ENCODE data around the gene HHATL.

Gene HHATL

DNA sequence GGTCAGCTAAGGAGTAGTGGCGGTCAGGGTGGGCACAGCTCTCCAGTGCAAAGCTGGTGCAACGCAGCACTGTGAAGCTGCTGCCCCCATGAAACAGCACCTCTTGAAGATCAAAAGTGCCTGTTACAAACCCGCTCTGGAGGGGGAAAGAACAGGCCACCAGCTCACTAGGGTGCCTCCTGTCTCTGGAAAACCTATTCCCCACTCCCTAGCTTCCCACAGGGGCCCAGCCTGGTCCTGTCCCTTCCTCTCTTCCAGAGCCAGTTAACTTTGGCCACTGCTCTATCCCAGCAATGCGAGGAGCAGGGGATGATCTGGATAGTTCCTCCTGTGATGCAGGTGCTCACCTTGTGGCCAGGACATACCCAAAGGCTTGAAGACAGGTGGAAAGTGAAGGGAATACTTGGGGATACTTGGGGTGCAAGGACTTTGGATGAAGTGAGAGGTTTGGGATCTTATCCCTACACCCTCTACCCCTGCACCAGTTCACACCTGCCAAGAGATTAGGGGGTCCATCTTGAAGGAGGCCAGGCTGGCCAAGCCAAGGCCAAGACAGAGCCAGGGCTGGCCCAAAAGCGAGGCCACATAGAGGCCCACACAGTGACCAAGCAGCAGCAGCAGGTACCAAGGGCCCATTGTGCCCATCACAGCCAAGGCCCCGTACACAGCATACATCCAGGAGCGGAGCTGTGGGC is 4.2 kb downstream of the HHATL start:
- DNase-seq = no peak

DNA sequence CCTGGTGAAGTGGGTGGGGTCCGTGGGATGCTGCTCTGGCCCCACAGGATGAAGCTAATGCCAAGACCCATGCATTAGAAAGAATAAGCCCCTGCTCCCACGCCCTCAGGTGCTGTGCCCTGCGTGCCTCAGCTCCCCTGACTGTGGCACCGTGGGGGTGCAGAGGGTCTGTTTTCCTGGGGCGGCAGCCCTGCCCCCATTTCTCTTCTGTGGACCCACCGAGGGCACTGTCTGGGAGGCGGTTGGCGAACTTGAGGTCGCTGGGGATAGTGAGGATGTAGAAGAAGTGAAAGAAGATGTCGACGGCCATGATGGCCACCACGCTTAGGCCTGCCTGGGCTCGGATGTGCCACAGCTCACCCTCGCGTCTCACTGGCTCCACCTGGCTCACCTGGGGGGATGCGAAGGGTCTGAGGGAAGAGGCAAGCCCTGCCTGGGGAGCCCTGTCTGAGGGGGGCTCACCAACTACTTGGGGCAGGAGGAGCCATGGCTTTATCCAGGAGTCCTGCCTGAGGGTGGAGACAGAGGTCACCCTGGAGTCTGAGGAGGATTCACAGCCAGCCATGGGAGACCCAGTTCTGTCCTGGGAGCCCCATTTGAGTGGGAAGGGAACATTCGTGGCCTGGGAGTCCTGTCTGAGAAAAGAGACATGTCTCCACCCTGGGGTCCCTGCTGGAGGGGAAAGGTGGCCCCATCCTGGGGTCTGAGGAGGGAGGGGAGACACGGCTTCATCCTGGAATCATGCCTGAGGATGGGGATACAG is 5.1 kb downstream of the HHATL start:
- DNase-seq = no peak

- no peak for DNase-seq
These were observed 6.0 kb downstream of the HHATL start for GRCh38 chr3:42696356-42697288.

- no peak for DNase-seq
These were observed 8.2 kb downstream of the HHATL start for GRCh38 chr3:42694366-42694765.

- DNase-seq = no peak
These were observed 9.1 kb downstream of the HHATL start for GRCh38 chr3:42693530-42693930.

DNA sequence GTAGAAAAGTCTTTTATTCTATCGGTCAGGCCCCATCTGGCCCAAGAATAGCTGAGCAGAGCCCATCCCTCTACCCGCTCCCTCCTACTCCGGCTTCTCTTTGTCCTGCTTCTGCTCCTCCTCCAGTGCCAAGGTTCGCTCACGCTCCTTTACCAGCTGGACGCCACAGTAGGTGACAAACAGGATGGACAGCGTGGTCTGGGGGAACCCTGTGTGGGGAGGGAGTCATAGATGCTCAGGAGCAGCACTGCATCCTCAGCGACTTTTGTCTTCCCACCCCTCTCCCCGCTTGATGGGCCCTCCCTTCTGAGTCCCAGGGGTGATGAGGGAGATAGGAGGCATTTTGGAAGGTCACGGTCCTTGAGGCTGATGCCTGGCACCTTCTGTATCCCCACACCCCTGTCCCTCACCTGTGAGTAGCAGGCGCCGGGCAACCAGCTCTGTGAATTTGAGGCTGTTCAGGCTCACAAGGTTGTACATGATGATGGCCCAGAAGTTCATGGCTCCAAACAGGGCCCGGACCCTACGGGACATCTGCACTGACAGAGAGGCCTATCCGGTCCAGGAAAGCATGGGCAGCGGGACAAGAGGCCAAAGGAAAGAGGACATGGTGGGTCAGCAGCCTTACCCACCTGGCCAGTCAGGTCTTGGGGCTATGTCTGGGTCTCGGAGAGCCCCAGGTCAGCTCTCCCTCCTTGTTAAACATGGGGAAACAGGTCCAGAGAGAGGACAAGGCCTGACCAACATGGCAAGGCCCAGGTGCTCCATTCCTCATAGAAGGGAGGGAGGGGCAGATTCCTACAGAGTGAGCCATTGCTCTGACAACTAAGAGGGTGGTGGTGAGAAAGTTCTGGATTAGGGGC is 9.7 kb downstream of the HHATL start:
- DNase-seq = no peak

DNA sequence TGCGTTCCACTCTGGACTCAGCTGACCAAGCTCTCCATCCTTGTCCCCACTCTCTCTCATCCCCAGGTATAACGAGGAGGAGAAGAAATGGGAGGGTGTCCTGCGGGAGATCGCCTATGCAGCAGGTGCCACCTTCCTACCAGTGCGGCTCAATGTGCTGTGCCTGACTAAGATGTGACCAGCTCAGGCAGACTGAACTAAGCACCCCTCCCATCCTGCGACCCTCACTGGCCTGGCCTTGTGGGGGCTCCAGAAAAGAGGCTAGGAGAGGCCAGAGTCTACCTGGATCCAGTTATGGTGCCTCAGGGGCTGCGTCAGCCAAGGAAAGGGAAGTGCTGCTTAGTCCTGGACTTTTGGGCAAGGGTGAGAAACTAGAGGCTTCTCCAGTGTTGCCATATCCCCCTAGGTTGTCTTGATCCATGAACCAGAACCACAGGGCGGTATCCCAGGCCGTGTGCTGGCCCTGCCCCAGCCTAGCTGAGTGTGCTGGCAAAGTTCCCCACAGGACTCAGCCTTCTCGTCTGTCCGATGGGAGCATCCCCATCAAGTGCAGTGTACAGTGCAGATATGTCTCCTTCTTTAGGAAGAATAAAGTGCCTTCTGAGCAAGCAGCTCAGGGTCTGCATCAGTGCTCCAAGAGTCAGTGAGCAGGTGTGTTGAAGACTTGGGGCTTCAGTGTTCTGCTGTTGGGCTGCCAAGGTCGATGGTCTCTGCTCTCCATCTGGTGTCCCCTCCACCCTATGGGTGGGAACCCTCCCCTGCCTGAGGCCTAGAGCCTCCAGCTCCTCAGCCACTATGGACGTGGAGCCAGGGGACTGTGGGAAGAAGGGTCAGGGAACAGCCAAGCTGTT is 10.6 kb downstream of the HHATL start:
- no peak for DNase-seq

DNA sequence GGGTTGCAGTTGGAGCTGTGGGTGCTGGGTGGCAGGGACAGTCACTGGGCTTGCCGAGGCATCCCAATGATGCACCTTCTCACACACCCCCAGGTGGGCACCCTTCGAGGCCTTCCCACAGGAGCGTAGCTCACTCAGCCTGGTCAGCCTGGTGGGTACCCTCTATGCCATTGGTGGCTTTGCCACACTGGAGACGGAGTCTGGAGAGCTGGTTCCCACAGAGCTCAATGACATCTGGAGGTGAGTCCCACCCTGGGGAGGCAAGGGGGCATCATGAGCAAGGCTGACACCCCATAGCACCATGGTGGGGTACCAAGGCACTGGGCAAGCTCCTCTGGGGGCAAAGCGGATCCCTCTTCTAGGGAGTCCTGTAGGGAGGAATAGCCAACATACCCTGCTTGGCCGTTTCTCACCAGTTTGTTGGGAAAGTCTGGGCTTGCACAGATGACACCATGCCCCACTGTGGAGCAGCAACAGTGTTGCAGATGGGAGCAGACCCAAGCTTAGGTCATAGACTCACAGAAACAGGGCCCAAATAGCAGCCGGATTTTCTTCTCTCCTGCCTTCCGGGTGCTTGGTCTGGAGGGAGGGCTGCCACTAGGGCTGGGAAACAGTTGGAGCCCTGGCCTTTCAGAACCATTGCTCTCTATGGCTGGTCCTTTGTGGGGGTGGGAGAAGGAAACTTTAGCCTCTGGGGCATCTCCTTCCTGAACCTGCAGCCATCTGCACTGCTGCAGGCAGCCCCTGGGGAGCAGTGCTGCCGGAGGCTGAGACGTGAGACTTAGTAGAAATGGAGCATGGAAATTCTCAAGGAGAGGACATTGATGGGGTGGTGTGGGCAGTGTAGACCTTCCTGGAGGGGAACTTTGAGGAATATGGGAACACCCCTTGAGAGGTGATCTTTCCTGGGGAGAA is 11.6 kb downstream of the HHATL start:
- no peak for DNase-seq

DNA sequence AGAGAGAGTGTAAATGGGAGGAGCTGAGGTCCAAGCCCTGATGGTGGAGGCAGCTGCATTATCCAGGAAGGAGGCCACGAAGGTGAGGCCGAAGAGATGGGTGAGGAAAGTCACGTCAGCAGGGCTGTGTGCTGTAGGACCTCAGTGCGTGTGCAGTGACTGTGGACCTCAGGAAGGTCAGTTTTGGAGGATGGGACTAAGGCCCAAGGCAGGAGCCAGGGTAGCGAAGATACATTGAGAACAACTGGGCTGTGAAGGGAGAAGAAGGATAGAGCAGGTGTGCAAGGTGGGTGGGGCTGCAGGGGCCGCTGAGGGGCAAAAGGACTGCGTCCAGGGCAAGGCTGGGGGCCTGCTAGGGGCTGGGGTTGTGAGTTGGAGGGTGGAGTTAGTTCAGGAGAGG is 12.4 kb downstream of the HHATL start:
- DNase-seq = no peak

DNA sequence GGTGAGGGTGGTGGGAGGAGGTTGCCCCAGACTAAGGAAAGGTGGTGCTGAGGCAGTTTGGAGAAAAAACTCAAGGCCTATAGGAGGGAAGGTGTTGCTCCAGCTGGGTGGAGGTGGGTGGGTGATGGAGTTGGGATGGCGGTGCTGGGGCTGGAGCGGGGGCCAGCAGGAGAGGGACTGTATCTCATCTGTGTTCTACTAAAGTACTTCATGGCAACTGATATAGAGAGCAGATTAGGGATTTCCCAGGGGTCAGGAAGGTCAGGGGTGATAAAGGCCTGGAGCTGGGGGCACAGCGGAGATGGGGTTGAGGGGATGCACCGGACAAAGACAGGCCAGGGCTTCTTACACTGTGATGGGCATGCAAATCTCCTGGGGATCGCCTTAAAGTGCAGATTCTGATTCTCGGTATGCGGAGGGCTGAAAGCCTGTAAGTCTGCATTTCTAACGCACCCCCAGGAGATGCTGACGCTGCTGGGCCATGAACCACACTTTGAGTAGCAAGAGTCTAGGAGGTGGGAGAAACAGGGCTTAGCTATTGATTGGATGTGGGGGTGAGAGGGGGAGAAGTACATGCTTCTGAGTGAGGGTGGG is 13.1 kb downstream of the HHATL start:
- no peak for DNase-seq

- DNase-seq = no peak
These were observed 13.8 kb downstream of the HHATL start for GRCh38 chr3:42688487-42689420.

- DNase-seq = no peak
These were observed 14.6 kb downstream of the HHATL start for GRCh38 chr3:42688016-42688415.

- DNase-seq = no peak
These were observed 15.6 kb downstream of the HHATL start for GRCh38 chr3:42686832-42687650.

- no peak for DNase-seq
These were observed 16.4 kb downstream of the HHATL start for GRCh38 chr3:42685891-42686820.

GRCh38 chr3:42685363-42685881 is 17.2 kb downstream of the HHATL start, which contains the start of gene KLHL40:
Gene KLHL40 (plus strand): TSS chr3:42685537. CDS start chr3:42685619, 82 bp downstream.
- DNase-seq = no peak

Data from fibroblast of skin of abdomen (primary cell).